Occipital lobe (tissue), 2 donors: ENCODE data around the gene ARID3A. TPM values are rescaled to one million over a fixed set of nuclear protein-coding genes. Genes with fewer than 3 reads are reported as not detected.

Experiments
- DNase-seq: peaks from one replicate; lab custom pipeline; 2025; lab: John Stamatoyannopoulos, UW
- total RNA-seq: library from RNA; depleted of rRNA; stranded (reverse); fragments of >200 nt; gene quantifications from one replicate; pipeline ENCODE4 v1.2.3, GENCODE V29; 2014

The ARID3A gene
- total RNA-seq, 1 donor from 2014 or later, result 8.0 TPM

DNA sequence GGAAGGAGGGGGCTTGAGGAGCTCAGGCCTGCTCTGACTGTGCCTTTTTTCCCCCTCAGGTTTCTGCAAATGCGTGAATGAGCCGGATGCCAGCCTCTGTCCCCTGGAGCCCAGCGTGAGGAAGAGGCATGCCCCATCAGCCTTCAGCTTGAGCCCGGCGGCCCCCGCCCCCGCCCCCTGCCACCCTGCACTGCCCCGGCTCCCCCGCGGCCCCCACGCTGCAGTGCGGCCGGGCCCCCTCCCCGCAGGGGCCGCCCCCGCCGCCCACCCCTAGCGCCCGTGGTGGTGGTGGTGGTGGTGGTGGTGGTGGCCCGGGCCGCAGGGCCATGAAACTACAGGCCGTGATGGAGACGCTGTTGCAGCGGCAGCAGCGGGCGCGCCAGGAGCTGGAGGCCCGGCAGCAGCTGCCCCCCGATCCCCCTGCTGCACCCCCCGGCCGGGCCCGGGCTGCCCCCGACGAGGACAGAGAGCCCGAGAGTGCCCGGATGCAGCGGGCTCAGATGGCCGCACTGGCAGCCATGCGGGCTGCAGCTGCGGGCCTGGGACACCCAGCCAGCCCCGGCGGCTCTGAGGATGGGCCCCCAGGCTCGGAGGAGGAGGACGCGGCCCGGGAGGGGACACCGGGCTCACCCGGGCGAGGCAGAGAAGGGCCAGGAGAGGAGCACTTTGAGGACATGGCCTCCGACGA lies 3.5 kb downstream of the ARID3A start:
- DNase-seq, result no peak

DNA sequence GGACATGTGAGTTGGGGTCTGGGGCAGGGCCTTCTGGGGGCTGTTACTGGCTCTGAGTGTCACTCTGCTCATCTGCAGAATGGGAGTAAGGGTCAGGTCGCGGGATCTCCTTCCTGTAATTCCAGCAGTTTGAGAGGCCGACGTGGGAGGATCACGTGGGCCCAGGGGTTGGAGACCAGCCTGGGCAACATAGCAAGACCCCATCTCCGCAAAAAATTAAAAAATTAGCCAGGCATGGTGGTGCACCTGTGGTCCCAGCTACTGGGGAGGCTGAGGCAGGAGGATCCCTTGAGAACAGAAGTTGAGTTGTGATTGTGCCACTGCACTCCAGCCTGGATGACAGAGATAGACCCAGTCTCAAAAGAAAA lies 4.0 kb downstream of the ARID3A start:
- no peak for DNase-seq

GRCh38 chr19:931860-932647 lies 6.2 kb downstream of the ARID3A start:
- no peak for DNase-seq

DNA sequence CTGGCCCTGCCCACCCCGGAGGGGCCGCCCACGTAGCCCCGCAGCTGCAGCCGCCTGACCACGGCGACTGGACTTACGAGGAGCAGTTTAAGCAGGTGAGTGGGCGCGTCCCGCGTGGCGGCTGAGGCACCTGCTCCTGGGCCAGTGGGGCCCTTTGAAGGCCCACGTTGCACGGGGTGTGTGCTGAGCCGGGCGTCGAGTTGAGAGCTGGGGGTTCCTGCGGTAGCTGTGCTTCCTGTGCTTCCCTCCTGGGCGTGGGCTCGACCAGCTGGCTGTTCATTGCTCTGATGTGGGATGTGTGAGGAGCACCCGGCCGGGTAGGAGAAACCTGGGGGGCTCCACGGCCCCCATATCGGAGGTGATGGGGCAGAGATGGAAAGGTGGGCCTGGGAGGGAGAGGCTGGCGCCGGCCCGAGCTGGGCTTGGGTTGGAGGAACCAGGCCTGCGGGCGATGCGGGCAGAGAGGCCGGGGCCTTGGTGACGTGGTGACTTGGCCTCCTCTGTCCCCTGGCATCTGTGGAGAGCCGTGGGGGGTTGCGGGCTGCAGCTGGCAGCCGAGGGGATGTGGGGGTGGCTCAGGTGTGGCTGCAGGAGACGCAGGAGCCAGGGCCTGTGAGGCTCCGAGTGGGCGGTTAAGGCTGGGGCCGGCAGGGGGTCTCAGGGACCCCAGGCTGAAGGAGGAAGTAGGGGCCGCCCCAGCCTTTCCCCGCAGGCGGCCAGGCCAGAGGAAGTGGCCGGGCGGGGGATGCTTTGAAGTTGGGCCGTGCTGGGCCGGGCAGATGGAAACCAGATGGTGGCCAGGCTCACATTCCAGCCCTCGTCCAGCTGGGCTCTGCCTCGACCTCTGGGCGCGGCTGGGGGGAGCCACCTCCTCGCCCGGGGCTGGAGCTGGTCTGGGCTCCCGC lies 7.1 kb downstream of the ARID3A start:
- no peak for DNase-seq

DNA sequence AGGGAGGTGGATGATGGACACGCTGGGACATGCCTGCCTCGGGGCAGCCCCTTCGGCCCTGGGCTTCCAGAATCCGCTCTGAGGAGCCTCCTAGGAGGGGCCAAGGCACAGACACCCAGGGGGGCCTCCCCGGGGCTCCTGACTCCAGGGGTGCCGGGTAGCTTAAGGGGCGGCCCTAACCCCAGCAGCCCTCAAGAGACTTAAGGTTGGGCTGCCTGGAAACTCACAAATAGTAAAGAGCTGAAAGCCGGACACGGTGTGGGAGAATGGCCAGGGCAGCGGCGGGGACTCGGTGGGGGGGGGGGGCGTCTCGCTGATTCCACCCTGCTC lies 7.7 kb downstream of the ARID3A start:
- DNase-seq, result no peak

- no peak for DNase-seq
These were observed 8.5 kb downstream of the ARID3A start for GRCh38 chr19:934197-934840.

DNA sequence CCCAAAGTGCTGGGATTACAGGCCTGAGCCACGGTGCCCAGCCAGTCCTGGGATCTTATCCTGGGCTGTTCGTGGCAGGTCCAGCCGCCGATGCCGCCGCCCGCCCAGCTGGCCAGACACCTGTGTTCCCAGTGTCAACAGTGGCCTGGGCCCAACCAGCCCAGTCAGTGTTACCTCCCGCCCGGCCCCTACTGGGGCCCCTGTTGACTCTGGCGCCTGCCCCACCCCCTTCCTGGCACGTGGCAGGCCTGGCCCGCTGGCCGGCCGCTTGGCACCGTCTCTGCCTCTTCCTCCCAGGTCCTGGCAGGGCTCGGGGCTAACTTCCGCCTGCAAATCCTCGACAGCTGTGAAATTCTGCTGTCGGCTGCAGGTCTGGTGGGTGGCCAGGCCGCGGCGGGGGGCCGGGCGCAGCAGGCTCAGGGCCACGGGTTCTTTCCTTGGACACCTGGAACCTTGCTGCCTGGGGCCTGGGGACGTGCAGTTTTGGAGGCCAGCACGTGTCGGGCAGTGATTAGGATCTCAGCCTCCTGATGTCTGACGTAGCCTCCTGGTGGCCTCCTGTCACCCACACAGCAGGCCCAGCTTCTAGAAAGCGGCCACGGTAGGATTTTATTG lies 9.1 kb downstream of the ARID3A start:
- no peak for DNase-seq

GRCh38 chr19:936175-936546 lies 10.3 kb downstream of the ARID3A start:
- no peak for DNase-seq

DNA sequence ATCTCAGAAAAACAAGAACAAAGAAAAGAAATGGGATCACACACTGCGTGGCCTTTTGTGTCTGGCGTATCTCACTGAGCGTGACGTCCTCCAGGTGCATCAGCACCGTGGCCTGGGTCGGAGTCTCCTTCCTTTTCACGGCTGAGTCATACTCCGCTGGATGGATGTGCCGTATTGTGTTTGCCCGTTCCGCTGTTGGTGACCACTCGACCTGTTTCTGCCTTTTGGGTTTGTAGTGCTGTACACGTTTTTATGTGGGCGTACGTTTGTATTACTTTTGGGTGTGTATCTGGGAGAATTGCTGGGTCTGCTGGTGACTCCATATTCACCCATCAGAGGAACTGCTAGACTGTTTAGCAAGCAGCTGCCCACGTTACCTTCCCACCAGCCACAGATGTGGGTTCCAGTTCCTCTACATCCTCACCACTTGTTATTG lies 11.4 kb downstream of the ARID3A start:
- no peak for DNase-seq

DNA sequence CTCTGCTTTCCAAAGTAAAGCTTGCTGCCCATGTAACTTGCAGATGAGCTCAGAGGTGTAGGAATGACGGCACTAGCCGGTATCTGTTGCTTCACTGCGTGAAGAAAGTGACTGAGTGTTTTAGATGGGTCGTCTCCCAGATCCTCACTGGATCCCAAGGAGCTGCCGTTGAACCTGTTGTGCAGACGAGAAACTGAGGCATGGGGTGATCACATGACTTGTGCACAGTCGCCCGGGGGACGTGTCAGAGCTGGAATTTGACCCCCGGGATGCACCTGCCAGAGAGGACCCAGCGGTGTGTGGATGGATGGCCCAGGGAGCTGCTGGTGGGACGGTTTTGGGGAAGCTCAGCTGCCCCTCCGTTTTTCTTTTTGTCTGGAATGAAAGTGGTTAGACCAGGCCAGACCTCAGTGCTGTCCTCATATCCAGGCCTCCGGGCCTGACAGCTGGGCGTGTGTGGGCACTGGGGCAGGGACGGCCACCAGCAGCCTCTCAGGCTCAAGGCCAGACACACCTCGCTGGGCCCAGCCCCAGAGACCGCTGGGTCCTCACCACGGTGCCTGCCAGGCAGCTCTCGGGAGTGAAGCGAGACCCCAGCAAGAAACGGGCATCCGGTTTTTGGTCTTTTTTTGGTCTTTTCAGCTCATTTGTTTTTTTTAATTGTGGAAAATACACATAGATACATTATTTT lies 12.5 kb downstream of the ARID3A start:
- DNase-seq, result no peak

GRCh38 chr19:939439-939838 lies 13.6 kb downstream of the ARID3A start:
- no peak for DNase-seq

GRCh38 chr19:939922-940321 lies 14.1 kb downstream of the ARID3A start:
- DNase-seq, result no peak

DNA sequence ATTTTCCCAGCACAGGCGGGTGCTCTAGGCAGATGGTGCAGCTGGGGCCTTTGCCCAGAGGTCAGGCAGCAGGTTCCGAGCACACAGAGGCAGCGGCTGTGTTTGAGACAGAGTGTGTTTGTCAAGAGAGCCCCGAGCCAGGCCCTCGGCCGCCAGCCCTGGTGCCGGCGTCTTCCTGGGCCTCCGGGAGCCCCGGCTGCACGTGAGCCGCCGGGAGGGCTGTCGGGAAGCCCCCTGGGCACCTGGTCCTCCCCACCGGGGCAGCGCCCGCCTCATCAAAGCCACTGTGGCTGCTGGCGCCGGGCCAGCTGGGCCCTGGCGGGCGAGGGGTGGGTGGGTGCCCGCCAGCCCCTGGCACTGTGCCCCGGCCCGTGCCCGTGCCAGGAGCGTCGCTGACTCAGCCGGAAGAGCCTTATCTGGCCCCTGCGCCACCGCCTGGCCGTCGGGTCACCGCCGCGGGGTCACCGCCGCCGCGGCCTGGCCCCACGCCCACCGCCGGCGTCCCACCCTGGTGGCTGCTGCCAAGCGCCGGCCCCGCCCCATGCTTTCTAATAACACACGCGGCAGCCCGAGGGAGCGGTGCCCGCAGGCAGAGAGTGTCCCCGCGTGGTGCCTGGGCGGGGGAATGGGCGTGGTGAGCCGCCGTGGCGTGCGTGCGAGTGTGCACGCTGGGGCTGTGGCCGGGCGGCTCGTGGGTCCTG lies 14.9 kb downstream of the ARID3A start:
- peak; percentile 58 for DNase-seq

GRCh38 chr19:941292-942132 lies 15.7 kb downstream of the ARID3A start:
- DNase-seq, result no peak

GRCh38 chr19:942133-942645 lies 16.4 kb downstream of the ARID3A start:
- DNase-seq, result no peak

GRCh38 chr19:943551-944170 lies 17.8 kb downstream of the ARID3A start:
- no peak for DNase-seq

DNA sequence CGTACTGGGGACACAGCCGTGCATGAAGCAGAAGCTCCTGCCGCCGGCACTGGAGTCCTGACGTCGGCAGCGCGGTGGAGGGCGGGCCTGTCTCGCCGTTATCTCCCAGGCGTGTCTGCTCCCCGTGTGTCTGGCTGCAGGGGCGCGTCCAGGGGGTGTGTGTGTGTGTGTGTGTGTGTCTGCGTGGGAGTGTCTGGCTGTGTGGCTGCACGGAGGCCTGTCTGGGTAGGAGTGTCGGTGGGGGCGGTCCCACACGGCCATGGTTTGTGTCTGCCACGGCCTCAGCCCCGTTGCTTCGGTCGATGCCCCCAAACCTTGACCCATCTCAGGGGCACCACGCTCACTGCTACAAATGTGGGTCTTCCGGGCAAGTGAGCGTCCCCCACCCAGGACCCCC lies 18.3 kb downstream of the ARID3A start:
- no peak for DNase-seq

GRCh38 chr19:944663-945241 lies 18.9 kb downstream of the ARID3A start:
- DNase-seq, result no peak
